IMR-90 (cell line): ENCODE results near the gene FAM133A. TPM values are rescaled to one million over a fixed set of nuclear protein-coding genes. Genes with fewer than 3 reads are reported as not detected.

Source experiments
- ATAC-seq: fragments of 200-7000 bp; cut with Tn5 transposase; 2 replicates; pipeline ENCODE4 v1.9.1; 2020; ENCODE audit warnings: low read depth, mild to moderate bottlenecking, moderate library complexity
- Bru-seq: library from RNA; stranded (reverse); fragments of 400-500 nt; gene quantifications from one replicate; lab custom pipeline; 2021; lab: Mats Ljungman, UMichigan
- BruChase-seq, 2 experiments: library from RNA; stranded (reverse); fragments of 400-500 nt; gene quantifications; one replicate each; lab custom pipeline; 2021; lab: Mats Ljungman, UMichigan
- BruUV-seq: library from RNA; stranded (reverse); fragments of 400-500 nt; replicated peaks from 2 replicates; lab custom pipeline; 2021; lab: Mats Ljungman, UMichigan
- CTCF ChIA-PET: fragments of 300-600 bp; formaldehyde crosslinking; extraction: SDS; loops from one replicate; lab custom pipeline; 2021; ENCODE audit warnings: antibody characterized with exemption; lab: Yijun Ruan, JAX
- POLR2A ChIA-PET: fragments of 300-600 bp; sonication (Branson Sonifier 250); formaldehyde crosslinking; loops from one replicate; lab custom pipeline; 2022; ENCODE audit warnings: antibody characterized with exemption; ENCODE audit not compliant: unreplicated experiment; lab: Charles Lee
- DNase-seq: peaks from one replicate; pipeline ENCODE4 v3.0.0; 2013
- H2AFZ ChIP-seq: replicated peaks from 2 replicates; pipeline ENCODE3; 2013; ENCODE audit warnings: low read length, mild to moderate bottlenecking; ENCODE audit not compliant: poor library complexity
- H2AK5ac ChIP-seq: 2 replicates; pipeline ENCODE4 v1.6.1; 2013; ENCODE audit warnings: low read depth, low read length, inconsistent platforms
- H2AK9ac ChIP-seq: replicated peaks from 2 replicates; pipeline ENCODE3; 2013; ENCODE audit warnings: mild to moderate bottlenecking, low read depth, low read length, moderate library complexity; ENCODE audit not compliant: poor library complexity
- H2BK120ac ChIP-seq: 2 replicates; pipeline ENCODE4 v1.6.1; 2013; ENCODE audit warnings: low read depth, low read length, inconsistent platforms
- H2BK15ac ChIP-seq: 3 replicates; pipeline ENCODE4 v1.6.1; 2013; ENCODE audit warnings: low read depth, low read length, inconsistent platforms
- H2BK20ac ChIP-seq: 2 replicates; pipeline ENCODE4 v1.6.1; 2013; ENCODE audit warnings: low read depth, mild to moderate bottlenecking, inconsistent platforms, low read length, moderate library complexity
- H2BK5ac ChIP-seq: 2 replicates; pipeline ENCODE4 v1.6.1; 2013; ENCODE audit warnings: mild to moderate bottlenecking, low read depth, low read length, inconsistent platforms; ENCODE audit not compliant: poor library complexity, severe bottlenecking
- H3K14ac ChIP-seq: replicated peaks from 2 replicates; pipeline ENCODE4 v1.6.1; 2013; ENCODE audit warnings: low read depth, low read length, inconsistent platforms
- H3K18ac ChIP-seq: 2 replicates; pipeline ENCODE4 v1.6.1; 2013; ENCODE audit warnings: low read depth, low read length, control low read depth
- H3K23ac ChIP-seq: 2 replicates; pipeline ENCODE4 v1.6.1; 2013; ENCODE audit warnings: low read depth, low read length, inconsistent platforms
- H3K27ac ChIP-seq: 2 replicates; pipeline ENCODE4 v1.5.1; 2013; ENCODE audit warnings: mild to moderate bottlenecking, control low read depth, low read length; ENCODE audit not compliant: insufficient read depth
- H3K27me3 ChIP-seq: 2 replicates; pipeline ENCODE4 v1.6.1; 2013; ENCODE audit warnings: low read length; ENCODE audit not compliant: control insufficient read depth, insufficient read depth
- H3K36me3 ChIP-seq: 2 replicates; pipeline ENCODE4 v1.6.1; 2013; ENCODE audit warnings: low read length, mixed read lengths; ENCODE audit not compliant: control insufficient read depth, insufficient read depth
- H3K4ac ChIP-seq: 2 replicates; pipeline ENCODE4 v1.6.1; 2013; ENCODE audit warnings: low read depth, low read length, inconsistent platforms
- H3K4me1 ChIP-seq: 2 replicates; pipeline ENCODE4 v1.6.1; 2013; ENCODE audit warnings: low read length, mixed read lengths; ENCODE audit not compliant: control insufficient read depth, insufficient read depth
- H3K4me2 ChIP-seq: 2 replicates; pipeline ENCODE4 v1.6.1; 2013; ENCODE audit warnings: low read depth, mild to moderate bottlenecking, control low read depth, low read length, moderate library complexity
- H3K4me3 ChIP-seq: 2 replicates; pipeline ENCODE4 v1.5.1; 2013; ENCODE audit warnings: low read depth, mild to moderate bottlenecking, control low read depth, low read length, moderate library complexity; ENCODE audit not compliant: insufficient read depth
- H3K56ac ChIP-seq: 2 replicates; pipeline ENCODE4 v1.6.1; 2013; ENCODE audit warnings: low read length, inconsistent platforms; ENCODE audit not compliant: insufficient read depth; ENCODE audit errors: extremely low read depth
- H3K79me1 ChIP-seq, 2 experiments: 2 replicates each; pipeline ENCODE4 v1.6.1; 2013; ENCODE audit warnings: low read length in 2 of 2, inconsistent platforms in 1 of 2, low read depth in 1 of 2
- H3K9ac ChIP-seq: 2 replicates; pipeline ENCODE4 v1.6.1; 2013; ENCODE audit warnings: low read depth, low read length, control low read depth
- H3K9me1 ChIP-seq: 2 replicates; pipeline ENCODE4 v1.6.1; 2013; ENCODE audit warnings: low read length, inconsistent platforms; ENCODE audit not compliant: insufficient read depth
- H3K9me3 ChIP-seq: 2 replicates; pipeline ENCODE4 v1.6.1; 2013; ENCODE audit warnings: low read length; ENCODE audit not compliant: control insufficient read depth, insufficient read depth
- H4K20me1 ChIP-seq: 2 replicates; pipeline ENCODE4 v1.6.1; 2013; ENCODE audit warnings: low read length, inconsistent platforms; ENCODE audit not compliant: insufficient read depth
- H4K5ac ChIP-seq: 2 replicates; pipeline ENCODE4 v1.6.1; 2013; ENCODE audit warnings: mild to moderate bottlenecking, low read depth, low read length, control low read depth
- H4K8ac ChIP-seq, 2 experiments: 2 replicates each; pipeline ENCODE4 v1.6.1; 2013; ENCODE audit warnings: low read depth in 2 of 2, low read length in 2 of 2, control low read depth in 1 of 2, inconsistent platforms in 1 of 2
- H4K91ac ChIP-seq: 2 replicates; pipeline ENCODE4 v1.6.1; 2013; ENCODE audit warnings: low read depth, low read length, inconsistent platforms; ENCODE audit not compliant: insufficient read depth
- BHLHE40 ChIP-seq: fragments of 150-350 bp; IDR thresholded peaks from 2 replicates; pipeline ENCODE4 v1.6.1; 2016; ENCODE audit warnings: mild to moderate bottlenecking, low read depth, low read length
- CEBPB ChIP-seq: IDR thresholded peaks from 2 replicates; pipeline ENCODE4 v1.6.1; 2012; ENCODE audit warnings: low read depth, low read length, improper control_type of control experiment
- CHD1 ChIP-seq: IDR thresholded peaks from 2 replicates; pipeline ENCODE4 v1.6.1; 2012; ENCODE audit warnings: low read depth, low read length, improper control_type of control experiment
- FOS ChIP-seq: fragments of 150-350 bp; IDR thresholded peaks from 2 replicates; pipeline ENCODE4 v1.6.1; 2016; ENCODE audit warnings: low read depth, low read length
- MAFK ChIP-seq: IDR thresholded peaks from 2 replicates; pipeline ENCODE4 v1.6.1; 2012; ENCODE audit warnings: low read depth, low read length, improper control_type of control experiment
- MAZ ChIP-seq: IDR thresholded peaks from 2 replicates; pipeline ENCODE4 v1.6.1; 2012; ENCODE audit warnings: low read depth, mild to moderate bottlenecking, low read length, improper control_type of control experiment, moderate library complexity, borderline replicate concordance
- MXI1 ChIP-seq: IDR thresholded peaks from 2 replicates; pipeline ENCODE4 v1.6.1; 2012; ENCODE audit warnings: low read depth, mild to moderate bottlenecking, low read length, moderate library complexity, borderline replicate concordance
- NFE2L2 ChIP-seq: fragments of 150-350 bp; IDR thresholded peaks from 2 replicates; pipeline ENCODE4 v1.6.1; 2016; ENCODE audit warnings: low read depth, mild to moderate bottlenecking, low read length
- POLR2A ChIP-seq: IDR thresholded peaks from 2 replicates; pipeline ENCODE4 v1.6.1; 2012; ENCODE audit warnings: mild to moderate bottlenecking, low read depth, low read length
- RAD21 ChIP-seq: IDR thresholded peaks from 2 replicates; pipeline ENCODE4 v1.6.1; 2012; ENCODE audit warnings: low read length, improper control_type of control experiment
- RCOR1 ChIP-seq: IDR thresholded peaks from 2 replicates; pipeline ENCODE4 v1.6.1; 2012; ENCODE audit warnings: mild to moderate bottlenecking, low read length, improper control_type of control experiment; ENCODE audit not compliant: insufficient replicate concordance
- RFX5 ChIP-seq: IDR thresholded peaks from 2 replicates; pipeline ENCODE4 v1.8.0; 2012; ENCODE audit warnings: low read depth, mild to moderate bottlenecking, low read length, moderate library complexity
- SMC3 ChIP-seq: fragments of 150-350 bp; IDR thresholded peaks from 2 replicates; pipeline ENCODE4 v1.6.1; 2016; ENCODE audit warnings: low read depth, mild to moderate bottlenecking, antibody characterized with exemption, low read length, moderate library complexity
- WGBS, 2 experiments: methylation state at CpG; one replicate each; pipeline versions ENCODE4 v1.1.5 to v1.1.7; 2013; ENCODE audit warnings: missing lambda C conversion rate in 2 of 2; ENCODE audit not compliant: insufficient read length in 1 of 2; ENCODE audit errors: extremely low coverage in 2 of 2; 5-methylcytosine and 5-hydroxymethylcytosine counted together
- dilution Hi-C: fragments of 300-500 bp; cut with HindIII; formaldehyde crosslinking; loops from one replicate; pipeline ENCODE4 v1.14.3; 2018; ENCODE audit warnings: low sequenced_read_pairs; ENCODE audit not compliant: unreplicated experiment
- in situ Hi-C: fragments of 300-500 bp; cut with MboI; formaldehyde crosslinking; loops from 3 replicates; pipeline ENCODE4 v1.14.3; 2019; ENCODE audit warnings: low sequenced_read_pairs, inconsistent platforms, mixed read lengths
- intact Hi-C: fragments of 100-400 bp; cut with micrococcal nuclease; formaldehyde crosslinking; loops from 2 replicates; pipeline ENCODE4 v1.10.0; 2022
- long read RNA-seq: library from polyadenylated mRNA; unstranded; transcript quantifications from one replicate; pipeline ENCODE4 v2.0.0, GENCODE V29; 2021; ENCODE audit not compliant: unreplicated experiment
- polyA plus RNA-seq, 3 experiments: library from polyadenylated mRNA; depleted of rRNA; stranded (reverse); fragments of >200 nt; gene quantifications; 2 replicates each; pipeline ENCODE4 v1.2.3, GENCODE V29; 2012; ENCODE audit warnings: low replicate concordance in 1 of 3
- total RNA-seq: library from RNA; depleted of rRNA; stranded (reverse); fragments of >200 nt; gene quantifications from 2 replicates; pipeline ENCODE4 v1.2.3, GENCODE V29; 2012; rRNA removed
- TF ChIP-seq, protein P1 (sequence below): fragments of 150-350 bp; IDR thresholded peaks from 2 replicates; pipeline ENCODE4 v1.6.1; 2017; ENCODE audit warnings: mild to moderate bottlenecking, antibody characterized with exemption, low read length, low read depth
- TF ChIP-seq, protein P2 (sequence below): fragments of 150-350 bp; IDR thresholded peaks from 2 replicates; pipeline ENCODE4 v1.6.1; 2016; ENCODE audit warnings: low read depth, mild to moderate bottlenecking, low read length, moderate library complexity, borderline replicate concordance
- TF ChIP-seq, protein P3 (sequence below): conservative IDR thresholded peaks from 2 replicates; pipeline ENCODE4 v1.5.1; 2012; ENCODE audit warnings: mild to moderate bottlenecking, low read depth, low read length, improper control_type of control experiment

The FAM133A gene
- under 0.01 TPM in 2 replicates for total RNA-seq
- not detected in 2 replicates for polyA plus RNA-seq (2012; rRNA removed)
- not detected in 2 replicates for polyA plus RNA-seq (2012; cell fraction: cytosol; rRNA removed)
- 0.02 TPM in 1 of 2 replicates, not detected in the other for polyA plus RNA-seq (2012; cell fraction: nucleus; rRNA removed; ENCODE audit: low replicate concordance)
- Bru-seq, nascent RNA = percentile 3 among the genes with signal in this experiment
- percentile 2 among the genes with signal in this experiment for BruChase-seq, experiment 1, labeled RNA remaining after a 6-hour chase
- BruChase-seq, experiment 2, labeled RNA remaining after a 2-hour chase = not detected
- long read RNA-seq = 0 reads

DNA sequence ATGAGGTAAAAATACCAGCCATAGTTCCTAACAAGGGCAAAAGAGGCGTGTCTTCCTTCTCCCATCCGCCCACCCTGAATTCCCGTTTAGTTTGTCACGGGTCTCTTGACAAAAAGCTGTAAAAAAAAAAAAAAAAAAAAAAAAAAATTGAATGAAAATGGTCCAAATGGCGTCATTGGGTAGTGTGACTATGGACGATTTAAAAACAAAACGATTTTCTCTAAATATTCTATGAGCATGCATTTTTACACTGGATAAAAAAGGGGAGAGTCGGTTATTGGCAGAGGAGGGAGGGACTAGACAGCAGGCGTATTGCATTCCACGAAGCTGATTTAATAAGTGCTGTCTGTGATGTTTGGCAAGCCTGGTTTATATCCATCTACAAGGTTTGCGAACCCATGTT lies at the start of gene FAM133A:
Gene FAM133A (plus strand): TSS at position 338 of the 403 bp plus-strand sequence. CDS start 35,214 bp downstream, outside the sequence.
- Histone ChIP-seq H3K4me3 (peak within 1 kb of the TSS; percentile 66), H3K27ac (no peak within 1 kb of the TSS), H3K4ac (no peak within 1 kb of the TSS), H2AK9ac (no peak within 1 kb of the TSS), H4K5ac (no peak within 1 kb of the TSS), H3K4me2 (peak within 1 kb of the TSS; percentile 65), H2AFZ (peak within 1 kb of the TSS; percentile 86), H3K9ac (no peak within 1 kb of the TSS), H2BK120ac (no peak within 1 kb of the TSS), H3K14ac (no peak within 1 kb of the TSS), H4K91ac (no peak within 1 kb of the TSS), H3K36me3 (no peaks in the 10 kb centered on the region), H3K79me1 (no peaks in the 10 kb centered on the region), H3K4me1 (no peaks in the 10 kb centered on the region), H3K9me1 (no peaks in the 10 kb centered on the region), H3K9me3 (no peaks in the 10 kb centered on the region), H3K23ac (no peak within 1 kb of the TSS), H3K56ac (no peak within 1 kb of the TSS), H2BK5ac (no peak within 1 kb of the TSS), H2BK20ac (no peak within 1 kb of the TSS), H4K20me1 (no peaks in the 10 kb centered on the region), H3K27me3 (peaks cover 3% of the 10 kb centered on the region; the same call in 1 of the 2 replicates), H4K8ac (no peak within 1 kb of the TSS), H2AK5ac (no peak within 1 kb of the TSS), H3K18ac (no peak within 1 kb of the TSS), H2BK15ac (no peak within 1 kb of the TSS)
- CTCF ChIA-PET = no interaction called here
- TF ChIP-seq BHLHE40 (no peak), RFX5 (no peak), MAFK (no peak), MAZ (no peak), CHD1 (no peak), RAD21 (no peak), CEBPB (no peak), FOS (no peak), SMC3 (no peak), NFE2L2 (no peak), MXI1 (no peak), POLR2A (no peak), RCOR1 (no peak)
- TF ChIP-seq, protein P1, sequence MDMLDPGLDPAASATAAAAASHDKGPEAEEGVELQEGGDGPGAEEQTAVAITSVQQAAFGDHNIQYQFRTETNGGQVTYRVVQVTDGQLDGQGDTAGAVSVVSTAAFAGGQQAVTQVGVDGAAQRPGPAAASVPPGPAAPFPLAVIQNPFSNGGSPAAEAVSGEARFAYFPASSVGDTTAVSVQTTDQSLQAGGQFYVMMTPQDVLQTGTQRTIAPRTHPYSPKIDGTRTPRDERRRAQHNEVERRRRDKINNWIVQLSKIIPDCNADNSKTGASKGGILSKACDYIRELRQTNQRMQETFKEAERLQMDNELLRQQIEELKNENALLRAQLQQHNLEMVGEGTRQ = no peak
- TF ChIP-seq, protein P2, sequence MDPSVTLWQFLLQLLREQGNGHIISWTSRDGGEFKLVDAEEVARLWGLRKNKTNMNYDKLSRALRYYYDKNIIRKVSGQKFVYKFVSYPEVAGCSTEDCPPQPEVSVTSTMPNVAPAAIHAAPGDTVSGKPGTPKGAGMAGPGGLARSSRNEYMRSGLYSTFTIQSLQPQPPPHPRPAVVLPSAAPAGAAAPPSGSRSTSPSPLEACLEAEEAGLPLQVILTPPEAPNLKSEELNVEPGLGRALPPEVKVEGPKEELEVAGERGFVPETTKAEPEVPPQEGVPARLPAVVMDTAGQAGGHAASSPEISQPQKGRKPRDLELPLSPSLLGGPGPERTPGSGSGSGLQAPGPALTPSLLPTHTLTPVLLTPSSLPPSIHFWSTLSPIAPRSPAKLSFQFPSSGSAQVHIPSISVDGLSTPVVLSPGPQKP = no peak
- TF ChIP-seq, protein P3, sequence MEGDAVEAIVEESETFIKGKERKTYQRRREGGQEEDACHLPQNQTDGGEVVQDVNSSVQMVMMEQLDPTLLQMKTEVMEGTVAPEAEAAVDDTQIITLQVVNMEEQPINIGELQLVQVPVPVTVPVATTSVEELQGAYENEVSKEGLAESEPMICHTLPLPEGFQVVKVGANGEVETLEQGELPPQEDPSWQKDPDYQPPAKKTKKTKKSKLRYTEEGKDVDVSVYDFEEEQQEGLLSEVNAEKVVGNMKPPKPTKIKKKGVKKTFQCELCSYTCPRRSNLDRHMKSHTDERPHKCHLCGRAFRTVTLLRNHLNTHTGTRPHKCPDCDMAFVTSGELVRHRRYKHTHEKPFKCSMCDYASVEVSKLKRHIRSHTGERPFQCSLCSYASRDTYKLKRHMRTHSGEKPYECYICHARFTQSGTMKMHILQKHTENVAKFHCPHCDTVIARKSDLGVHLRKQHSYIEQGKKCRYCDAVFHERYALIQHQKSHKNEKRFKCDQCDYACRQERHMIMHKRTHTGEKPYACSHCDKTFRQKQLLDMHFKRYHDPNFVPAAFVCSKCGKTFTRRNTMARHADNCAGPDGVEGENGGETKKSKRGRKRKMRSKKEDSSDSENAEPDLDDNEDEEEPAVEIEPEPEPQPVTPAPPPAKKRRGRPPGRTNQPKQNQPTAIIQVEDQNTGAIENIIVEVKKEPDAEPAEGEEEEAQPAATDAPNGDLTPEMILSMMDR = no peak
- POLR2A ChIA-PET = no interaction called here
- in situ Hi-C loops = no loop called here
- BruUV-seq = no TSS peak
- dilution Hi-C loops = no loop called here
- intact Hi-C loops = no loop called here
- WGBS, 2 experiments = no CpG with 5 or more reads among the region's 11 CpGs
- ATAC-seq = no peak; the same call in 1 of the 2 replicates
- DNase-seq = peak; percentile 4
